Stomach (tissue), 4 donors: ENCODE data around the gene NTRK2.

ENCODE experiments used
- POLR2A ChIP-seq, 4 donors: fragments of 450-650 bp; IDR thresholded peaks; one replicate each; pipeline ENCODE4 v1.6.1; 2016; ENCODE audit warnings: antibody characterized with exemption in 4 of 4, control low read depth in 2 of 4, mild to moderate bottlenecking in 1 of 4, moderate library complexity in 1 of 4
- TF ChIP-seq, protein P1 (sequence below), 7 experiments: fragments of 450-650 bp in 4 of 7; fragments of 200-600 bp in 3 of 7; sonication (generic) in 3 of 7; IDR thresholded peaks; one replicate each; pipeline ENCODE4 v1.5.1; 2016 to 2019; ENCODE audit warnings: antibody characterized with exemption in 7 of 7, control low read depth in 2 of 7, mild to moderate bottlenecking in 1 of 7

DNA sequence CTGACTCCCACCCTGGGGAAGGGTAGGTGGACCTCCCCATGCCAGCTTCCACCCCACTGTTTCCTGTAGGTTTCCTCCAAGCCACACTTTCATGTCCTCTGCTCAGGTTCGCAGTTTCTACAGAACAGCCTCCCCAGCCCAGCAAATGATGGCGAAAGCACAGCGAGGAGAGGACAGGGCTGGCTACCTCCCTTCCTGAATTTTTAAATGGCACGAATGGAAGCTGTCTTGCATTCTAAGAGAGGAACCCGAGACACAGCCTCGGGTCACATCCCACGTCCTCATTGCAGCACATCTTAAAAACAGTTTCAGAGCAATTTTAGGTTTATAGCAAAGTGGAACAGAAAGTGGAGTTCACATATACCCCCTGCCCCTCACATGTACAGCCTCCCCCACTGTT is 330.3 kb downstream of the NTRK2 start:
- TF ChIP-seq, protein P1, sequence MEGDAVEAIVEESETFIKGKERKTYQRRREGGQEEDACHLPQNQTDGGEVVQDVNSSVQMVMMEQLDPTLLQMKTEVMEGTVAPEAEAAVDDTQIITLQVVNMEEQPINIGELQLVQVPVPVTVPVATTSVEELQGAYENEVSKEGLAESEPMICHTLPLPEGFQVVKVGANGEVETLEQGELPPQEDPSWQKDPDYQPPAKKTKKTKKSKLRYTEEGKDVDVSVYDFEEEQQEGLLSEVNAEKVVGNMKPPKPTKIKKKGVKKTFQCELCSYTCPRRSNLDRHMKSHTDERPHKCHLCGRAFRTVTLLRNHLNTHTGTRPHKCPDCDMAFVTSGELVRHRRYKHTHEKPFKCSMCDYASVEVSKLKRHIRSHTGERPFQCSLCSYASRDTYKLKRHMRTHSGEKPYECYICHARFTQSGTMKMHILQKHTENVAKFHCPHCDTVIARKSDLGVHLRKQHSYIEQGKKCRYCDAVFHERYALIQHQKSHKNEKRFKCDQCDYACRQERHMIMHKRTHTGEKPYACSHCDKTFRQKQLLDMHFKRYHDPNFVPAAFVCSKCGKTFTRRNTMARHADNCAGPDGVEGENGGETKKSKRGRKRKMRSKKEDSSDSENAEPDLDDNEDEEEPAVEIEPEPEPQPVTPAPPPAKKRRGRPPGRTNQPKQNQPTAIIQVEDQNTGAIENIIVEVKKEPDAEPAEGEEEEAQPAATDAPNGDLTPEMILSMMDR (IDR thresholded peaks at IDR 0.05) = no peak
- TF ChIP-seq POLR2A (IDR thresholded peaks at IDR 0.05) = no peak
